Fibroblast of peridontal ligament (primary cell): ENCODE results near the gene RABGAP1.
"Not testable (repeated sequence)": the region's sequence is repeated elsewhere in the genome, so short reads cannot be mapped to it uniquely, and the experiment has no call there.

Experiments
- DNase-seq: peaks from one replicate; pipeline ENCODE4 v3.0.0-alpha.2; 2010; ENCODE audit errors: extremely low read depth

The RABGAP1 gene

DNA sequence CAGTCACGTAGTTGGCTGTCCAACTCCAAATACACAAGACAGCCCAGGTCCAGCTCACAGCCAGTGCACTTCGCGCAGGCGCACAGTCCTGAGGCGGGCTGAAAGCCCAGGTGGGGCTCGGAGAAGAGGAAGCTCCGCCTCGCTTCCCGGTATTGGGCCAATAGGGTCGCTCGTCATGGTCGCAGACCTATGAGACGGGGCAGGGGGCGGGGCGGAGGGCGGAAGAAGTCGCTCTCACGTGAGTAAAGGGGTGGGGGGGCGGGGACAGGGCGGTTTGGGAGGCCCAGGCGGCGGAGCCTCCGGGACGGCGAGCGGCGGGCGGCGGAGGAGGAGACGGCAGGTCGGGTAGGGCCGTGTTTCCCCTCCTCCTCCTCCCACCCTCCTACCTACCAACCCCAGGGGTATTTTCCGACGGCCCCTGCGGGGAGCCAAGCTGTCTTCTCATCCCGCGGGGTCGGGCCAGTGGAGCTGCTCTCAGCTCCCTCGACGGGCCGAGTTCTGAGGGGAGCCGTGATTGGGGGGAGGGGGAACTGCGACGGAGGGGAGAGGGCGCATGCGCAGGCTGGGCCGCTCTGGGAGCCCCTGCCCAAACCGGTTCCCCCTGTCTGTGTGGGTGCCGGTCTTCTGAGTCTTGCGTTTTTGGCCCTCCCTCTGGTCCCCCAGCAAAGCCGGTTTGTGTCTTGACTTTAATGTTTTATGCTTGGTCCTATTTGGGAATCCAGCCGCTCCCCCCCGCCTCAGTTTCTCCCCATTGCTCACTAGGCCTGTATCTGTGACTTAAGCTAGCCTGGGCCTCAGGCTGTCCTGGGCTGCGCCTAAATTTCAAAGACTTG lies at the start of gene RABGAP1:
Gene RABGAP1, plus strand, starts transcription at position 272 of the 833 bp plus-strand sequence. CDS start 16,040 bp downstream, outside the sequence.
- DNase-seq = peak; percentile 96

DNA sequence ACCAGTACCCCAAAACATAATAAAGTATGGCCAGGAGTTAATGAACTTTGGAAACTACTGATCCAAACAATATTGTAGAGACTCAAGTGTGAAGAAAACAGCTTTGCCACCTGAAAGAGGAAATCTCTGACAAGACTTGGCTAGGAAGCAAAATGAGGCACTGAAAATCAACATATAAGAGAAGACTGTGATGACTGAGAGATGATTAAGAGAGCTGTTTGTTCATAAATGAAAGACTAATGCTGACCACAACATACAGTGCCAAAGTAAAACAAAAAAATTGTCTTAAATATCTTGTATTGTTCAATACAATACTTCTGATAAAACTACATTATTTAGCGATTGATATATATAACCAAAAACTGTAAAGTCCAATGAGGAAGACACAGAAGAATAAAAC lies 42.9 kb upstream of the RABGAP1 start:
- peak; percentile 46 for DNase-seq

- peak; percentile 57 for DNase-seq
These were observed 40.0 kb upstream of the RABGAP1 start for GRCh38 chr9:122900791-122901190.

DNA sequence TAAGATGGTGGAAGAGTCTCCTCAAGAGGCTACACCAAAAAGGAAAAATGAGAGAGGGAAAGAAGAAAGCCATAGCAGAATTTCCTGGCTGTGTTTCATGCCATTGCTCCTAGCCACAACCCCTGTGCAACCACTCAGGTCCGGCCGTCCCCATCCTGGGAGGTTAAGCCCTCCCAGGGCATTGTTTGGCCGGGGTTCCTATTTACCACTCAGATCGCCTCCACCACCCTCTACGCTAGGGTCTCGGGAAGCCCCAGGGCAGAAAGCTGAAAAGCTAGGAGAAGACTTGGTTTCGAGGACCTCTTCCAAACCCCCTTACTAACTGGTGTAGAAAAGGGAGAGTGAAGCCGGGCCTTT lies 36.4 kb upstream of the RABGAP1 start:
- DNase-seq = peak; percentile 39

GRCh38 chr9:122904823-122905710 lies 35.8 kb upstream of the RABGAP1 start, which contains the start of gene RC3H2:
RC3H2 (minus strand) TSS chr9:122905359; CDS start chr9:122897509, 7,850 bp downstream.
- peak; percentile 100 for DNase-seq

DNA sequence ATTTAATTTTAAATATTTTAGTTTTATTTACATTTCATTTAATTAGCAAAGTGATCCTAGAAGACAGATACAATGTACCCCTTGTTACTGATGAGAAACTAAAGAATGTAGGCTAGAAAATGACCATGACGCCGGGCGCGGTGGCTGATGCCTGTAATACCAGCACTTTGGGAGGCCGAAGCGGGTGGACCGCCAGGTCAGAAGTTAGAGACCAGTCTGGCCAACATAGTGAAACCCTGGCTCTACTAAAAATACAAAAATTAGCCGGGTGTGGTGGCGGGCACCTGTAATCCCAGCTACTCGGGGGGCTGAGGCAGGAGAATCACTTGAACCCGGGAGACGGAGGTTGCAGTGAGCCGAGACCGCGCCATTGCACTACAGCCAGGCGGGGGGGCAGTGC lies 34.7 kb upstream of the RABGAP1 start:
- not testable (repeated sequence) for DNase-seq

GRCh38 chr9:122912671-122912963 lies 28.2 kb upstream of the RABGAP1 start:
- no peak for DNase-seq

- DNase-seq = peak; percentile 85
These were observed 27.7 kb upstream of the RABGAP1 start, which contains the start of gene ZBTB6 for GRCh38 chr9:122912964-122913673. ZBTB6 (minus strand) TSS chr9:122913323; CDS start chr9:122912072, 1,251 bp downstream.

GRCh38 chr9:122918310-122918709 lies 22.5 kb upstream of the RABGAP1 start:
- DNase-seq = no peak

- DNase-seq = no peak
These were observed 18.1 kb upstream of the RABGAP1 start for GRCh38 chr9:122922713-122923112.

DNA sequence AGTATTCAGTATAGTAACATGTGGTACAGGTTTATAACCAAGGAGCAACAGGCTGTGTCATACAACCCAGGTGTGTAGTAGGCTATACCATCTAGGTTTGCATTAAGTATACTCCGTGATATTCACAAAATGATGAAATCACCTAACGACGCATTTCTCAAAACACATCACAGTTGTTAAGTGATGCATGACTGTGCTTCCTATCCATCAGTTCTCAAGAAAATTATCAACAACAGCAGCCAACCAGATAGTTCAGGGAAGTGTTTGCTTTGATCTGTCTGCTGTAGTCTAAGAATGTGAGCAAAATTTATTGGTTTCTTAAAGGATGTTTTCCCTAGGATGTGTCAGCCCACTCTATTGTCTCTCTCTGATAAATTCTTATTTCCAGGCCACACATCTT lies 16.9 kb upstream of the RABGAP1 start:
- no peak for DNase-seq

DNA sequence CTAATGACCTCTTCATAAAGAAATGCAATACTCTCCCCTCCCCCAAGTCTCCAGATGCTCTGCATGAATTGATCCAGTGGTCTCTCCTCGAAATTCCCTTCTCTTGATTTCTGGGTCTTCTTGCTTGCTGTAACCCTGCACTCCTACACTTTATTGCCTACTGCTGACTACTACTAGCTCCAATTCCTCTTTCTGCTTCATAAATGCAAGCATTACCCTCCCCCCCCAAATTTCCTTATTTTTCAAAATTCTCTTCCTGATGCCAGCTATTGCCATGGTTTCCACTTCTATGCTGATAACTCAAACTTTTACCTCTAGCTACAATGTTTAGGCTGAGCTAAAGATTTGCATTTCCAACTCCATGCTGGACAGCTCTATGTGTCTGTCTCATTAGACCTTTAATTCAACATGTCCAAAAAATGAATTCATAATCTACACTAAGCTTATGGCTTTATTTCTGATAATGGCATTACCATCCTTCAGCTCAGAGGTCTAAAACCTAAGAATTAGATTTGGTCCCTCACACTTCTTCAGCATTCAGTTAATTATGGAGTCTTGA lies 10.9 kb upstream of the RABGAP1 start:
- DNase-seq = no peak

DNA sequence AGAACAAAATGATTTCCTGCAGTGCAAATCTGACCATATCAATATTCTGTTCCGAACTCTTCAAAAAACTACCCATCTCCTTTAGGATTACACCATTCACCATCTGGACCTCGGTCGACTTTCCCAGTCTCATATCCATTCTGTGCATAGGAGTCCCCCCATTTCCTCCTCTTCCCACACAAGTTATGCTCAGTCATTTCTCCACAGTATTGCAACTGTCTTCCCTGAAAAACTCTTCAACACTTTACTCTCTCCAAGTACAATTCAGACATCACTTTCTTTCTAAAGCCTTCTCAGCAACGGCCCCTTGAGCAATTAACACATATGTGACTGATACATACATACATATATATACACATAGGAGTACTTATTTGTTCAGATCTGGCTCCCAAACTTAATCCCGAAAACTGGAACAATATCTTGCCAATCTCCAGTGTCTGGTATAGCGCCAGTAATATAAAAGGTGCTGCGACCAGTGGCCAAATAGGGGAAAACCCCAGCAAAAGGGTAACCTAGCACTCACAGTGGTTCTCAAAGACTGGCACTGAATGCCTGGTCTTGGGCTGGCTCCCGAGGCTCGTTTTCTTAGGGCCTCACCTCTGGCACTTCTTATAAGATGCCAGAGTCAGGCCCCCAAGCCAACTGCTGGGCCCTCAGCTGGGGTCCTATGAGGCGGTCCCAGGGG lies 10.1 kb upstream of the RABGAP1 start:
- no peak for DNase-seq

DNA sequence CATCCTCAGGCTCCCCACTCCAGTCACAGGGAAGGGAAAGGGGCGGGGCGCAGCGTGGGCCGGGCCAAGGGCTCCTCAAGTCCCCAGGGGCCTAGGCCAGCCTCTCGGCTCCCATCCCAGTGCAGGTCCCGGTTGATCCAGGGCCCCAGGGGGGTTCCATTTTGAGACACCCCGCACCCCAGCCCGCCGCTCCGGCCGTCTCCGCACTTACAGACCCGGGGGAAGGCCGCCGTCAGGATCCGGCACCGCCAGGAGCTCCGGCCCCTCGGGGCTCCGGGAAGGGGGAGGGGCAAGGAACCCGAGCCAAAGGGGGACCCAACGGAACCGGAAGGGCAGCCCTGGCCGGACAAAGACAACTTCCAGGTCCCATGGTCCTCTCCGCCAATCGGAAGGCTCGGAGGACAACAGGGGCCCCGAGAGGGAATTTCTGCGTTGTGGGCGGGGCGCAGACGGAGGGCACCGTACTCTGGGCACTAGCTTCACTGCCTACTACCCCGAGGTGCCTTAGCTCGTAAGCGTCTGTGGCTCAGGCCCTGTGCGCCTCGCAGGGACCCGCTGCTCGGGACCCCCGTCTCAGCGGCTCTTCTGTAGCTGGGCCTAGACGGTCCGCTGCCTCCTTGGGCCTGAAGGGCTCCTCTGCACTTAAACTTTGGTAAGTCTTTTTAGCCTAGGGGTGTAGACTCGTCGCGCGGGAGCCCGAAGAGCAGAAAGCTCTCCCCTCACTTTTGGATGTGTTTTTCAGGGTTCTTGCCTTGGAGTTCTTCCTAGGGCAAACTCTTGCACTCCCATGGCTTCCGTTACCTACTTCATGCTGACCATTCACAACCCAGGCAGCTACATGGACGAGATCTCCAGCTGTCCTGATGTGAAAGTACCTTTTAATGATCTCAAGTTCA lies 9.3 kb upstream of the RABGAP1 start, which contains the start of gene ZBTB26:
Gene ZBTB26, minus strand, starts transcription at position 287 of the 896 bp plus-strand sequence. CDS start 11,578 bp downstream, outside the sequence.
- DNase-seq = peak; percentile 91

GRCh38 chr9:122936464-122936863 lies 4.4 kb upstream of the RABGAP1 start:
- no peak for DNase-seq

GRCh38 chr9:122936883-122937282 lies 3.9 kb upstream of the RABGAP1 start:
- DNase-seq = no peak

DNA sequence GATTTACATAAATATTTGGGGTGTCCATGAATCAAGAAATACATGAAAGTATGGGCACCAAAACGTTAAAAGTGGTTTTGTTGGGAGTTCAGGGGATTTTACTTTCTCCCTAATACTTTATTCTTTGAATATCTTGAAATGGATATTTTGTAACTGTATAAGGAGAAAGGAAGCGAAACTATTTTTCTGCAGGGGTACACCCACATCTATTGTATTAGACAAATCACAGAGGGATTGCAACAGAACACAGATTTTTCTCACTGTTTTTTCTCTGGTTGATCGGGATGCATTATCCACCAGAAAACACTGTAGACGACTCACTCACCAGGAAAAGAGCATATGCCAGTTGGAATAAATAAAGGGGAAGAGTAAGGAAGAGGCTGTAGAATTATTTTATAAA lies 1.2 kb upstream of the RABGAP1 start:
- no peak for DNase-seq

- DNase-seq = no peak
These were observed 419 bp upstream of the RABGAP1 start for GRCh38 chr9:122940454-122940748.

DNA sequence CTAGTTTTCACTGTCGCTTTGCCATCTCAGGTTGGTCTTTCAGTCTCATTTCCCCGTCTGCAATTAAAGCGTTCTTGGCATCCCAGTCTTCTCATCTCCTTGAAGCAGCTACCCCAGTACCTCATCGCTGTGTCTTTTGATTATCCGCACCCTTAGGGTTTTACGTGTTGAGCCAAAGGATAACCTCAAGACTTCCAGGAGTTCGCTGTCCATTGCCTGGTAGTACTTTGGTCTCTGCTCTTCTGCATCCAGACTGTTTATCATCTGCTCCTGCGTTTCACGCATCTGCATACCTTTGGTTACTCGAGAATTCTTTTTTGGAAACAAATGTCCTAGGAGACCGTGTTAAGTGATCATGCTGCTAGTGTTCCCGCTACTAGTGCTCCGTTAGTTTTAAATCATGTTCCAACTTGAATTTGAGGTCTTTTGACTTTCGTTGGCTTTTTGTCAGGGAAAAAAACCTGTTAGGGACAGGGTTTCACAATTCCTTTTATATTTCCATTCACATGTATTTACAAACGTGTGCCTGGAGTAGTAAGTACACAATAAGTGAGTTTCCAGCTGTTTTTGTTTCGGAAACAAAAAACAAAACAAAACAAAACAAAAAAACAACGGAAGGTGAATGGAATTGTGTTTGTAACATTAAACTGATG lies 888 bp downstream of the RABGAP1 start:
- DNase-seq = peak; percentile 73
